IgD-negative memory B cell (primary cell): ENCODE measurements around the gene CPSF4. TPM values are rescaled to one million over a fixed set of nuclear protein-coding genes. Genes with fewer than 3 reads are reported as not detected.
A peak's percentile ranks its signal among the peaks of the same experiment; 100 is the strongest.

Experiments used
- H3K27ac Mint-ChIP-seq, 3 donors: one replicate each; pipeline ENCODE4 v1.8.0; 2020 to 2022; ENCODE audit warnings: mild to moderate bottlenecking in 3 of 3, mixed read lengths in 3 of 3, moderate library complexity in 1 of 3
- H3K27me3 Mint-ChIP-seq: one replicate; pipeline ENCODE4 v1.8.0; 2021; ENCODE audit warnings: mixed read lengths
- H3K36me3 Mint-ChIP-seq: one replicate; pipeline ENCODE4 v1.8.0; 2020; ENCODE audit warnings: mild to moderate bottlenecking, mixed read lengths
- H3K4me1 Mint-ChIP-seq, 3 donors: one replicate each; pipeline ENCODE4 v1.8.0; 2020 to 2022; ENCODE audit warnings: mixed read lengths in 3 of 3, mild to moderate bottlenecking in 1 of 3
- H3K4me3 Mint-ChIP-seq, 4 donors: one replicate each; pipeline ENCODE4 v1.8.0; 2020 to 2022; ENCODE audit warnings: mild to moderate bottlenecking in 4 of 4, mixed read lengths in 4 of 4, moderate library complexity in 3 of 4
- H3K9me3 Mint-ChIP-seq, 3 donors: one replicate each; pipeline ENCODE4 v1.8.0; 2020 to 2021; ENCODE audit warnings: mixed read lengths in 3 of 3, mild to moderate bottlenecking in 1 of 3
- polyA plus RNA-seq: library from polyadenylated mRNA; unstranded; fragments of 300-500 nt; fragmentation: Illumina TruSeq; gene quantifications from one replicate; pipeline ENCODE4 v1.2.3, GENCODE V29; 2021

Gene CPSF4
- polyA plus RNA-seq, 1 donor from 2014 or later = 28.7 TPM

DNA sequence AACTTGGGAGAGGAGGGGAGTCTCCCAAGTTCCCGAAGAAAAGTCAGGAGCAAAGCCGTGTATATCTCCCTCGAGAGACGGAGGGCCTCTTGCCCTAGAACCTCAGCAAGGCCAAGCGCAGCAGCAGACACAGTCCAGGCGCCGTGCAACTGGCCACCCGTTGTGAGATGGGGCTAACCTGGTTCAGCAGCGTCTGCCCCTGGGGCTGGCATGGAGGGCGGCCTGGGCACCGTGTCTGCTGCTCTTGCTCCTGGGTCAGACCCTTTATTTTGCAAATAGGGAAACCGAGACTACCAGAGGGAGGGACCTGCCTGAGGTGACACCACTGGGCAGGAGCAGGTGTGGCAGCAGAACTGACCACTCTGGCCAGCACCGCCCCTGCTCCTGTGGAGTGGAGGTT lies 13.8 kb downstream of the CPSF4 start:
- H3K36me3 Mint-ChIP-seq = no peaks in the 10 kb centered on the region
- H3K27me3 Mint-ChIP-seq = no peaks in the 10 kb centered on the region

DNA sequence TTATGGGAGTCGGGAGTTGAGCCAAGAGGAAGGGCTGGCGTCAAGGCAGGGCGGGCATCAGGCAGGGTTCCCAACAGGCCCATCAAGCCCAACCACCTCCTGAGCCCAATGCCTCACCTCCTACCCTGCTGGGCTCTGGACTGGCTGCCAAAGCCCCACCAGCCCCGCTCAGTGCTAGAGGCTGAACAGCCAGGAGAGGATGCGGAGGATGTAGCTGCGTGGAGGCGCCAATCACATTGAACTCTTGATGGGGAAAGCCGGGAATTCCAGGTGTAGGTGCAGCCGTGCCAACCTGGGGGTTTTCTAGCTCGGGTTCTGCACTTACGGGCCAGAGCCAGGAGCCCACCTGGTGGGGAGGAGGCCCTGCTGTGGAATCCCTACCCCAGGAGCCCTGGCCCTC lies 14.4 kb downstream of the CPSF4 start:
- Mint-ChIP-seq H3K4me3 (no peak overlapping the region), H3K9me3 (no peaks in the 10 kb centered on the region), H3K4me1 (no peaks in the 10 kb centered on the region), H3K27me3 (no peaks in the 10 kb centered on the region), H3K36me3 (no peaks in the 10 kb centered on the region), H3K27ac (no peak overlapping the region)

More for the DNA sequence above, 13.8 kb downstream of the CPSF4 start:
- Mint-ChIP-seq H3K27ac (no peak overlapping the region), H3K4me1 (no peaks in the 10 kb centered on the region), H3K4me3 (no peak overlapping the region), H3K9me3 (no peaks in the 10 kb centered on the region)

DNA sequence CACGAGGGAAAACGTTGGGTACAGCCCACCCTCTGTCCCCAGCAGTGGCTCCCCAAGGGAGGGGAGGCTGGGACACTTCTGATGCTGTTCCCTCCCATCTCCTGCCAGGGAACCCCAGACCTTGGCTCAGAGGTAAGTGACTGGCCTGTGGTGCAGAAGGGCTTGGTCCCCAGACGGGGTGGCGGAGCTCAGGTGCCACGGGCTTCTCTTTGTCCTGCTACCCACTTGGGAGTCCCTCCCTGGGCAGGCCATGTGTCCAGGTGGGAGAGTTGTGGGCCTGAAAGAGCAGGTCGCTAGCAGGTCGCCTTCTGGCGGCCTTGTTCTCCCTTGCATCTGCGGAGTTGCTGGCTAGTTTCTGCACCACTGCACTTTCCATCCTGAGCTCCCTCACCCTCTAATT lies 17.1 kb downstream of the CPSF4 start:
- Mint-ChIP-seq H3K4me3 (no peak overlapping the region), H3K4me1 (peaks cover 0 to 12% (median 6%) of the 10 kb centered on the region in 3 donors), H3K9me3 (no peaks in the 10 kb centered on the region), H3K27me3 (no peaks in the 10 kb centered on the region), H3K36me3 (no peaks in the 10 kb centered on the region), H3K27ac (peak overlapping the region in 1 of 3 donors; percentile 53)

DNA sequence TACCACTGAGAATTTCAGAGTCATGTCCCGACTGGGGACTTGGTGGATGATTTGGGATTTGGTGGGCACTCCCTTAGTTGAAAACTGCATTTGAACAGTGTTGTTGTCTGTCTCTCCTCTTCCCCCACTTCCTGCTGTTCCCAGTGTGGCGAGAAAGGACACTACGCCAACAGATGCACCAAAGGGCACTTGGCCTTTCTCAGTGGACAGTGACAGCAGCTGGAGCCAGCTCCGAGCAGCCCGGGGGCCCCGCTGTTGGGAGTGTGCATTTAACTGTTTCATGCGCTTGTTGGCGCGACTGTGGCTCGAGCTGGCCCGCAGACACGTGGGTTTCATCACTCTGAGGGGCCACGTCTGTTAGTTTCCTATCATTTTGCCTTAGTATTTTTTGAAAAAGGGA lies 17.5 kb downstream of the CPSF4 start:
- peaks cover 0 to 12% (median 6%) of the 10 kb centered on the region in 3 donors for H3K4me1 Mint-ChIP-seq
- H3K27ac Mint-ChIP-seq = no peak overlapping the region
- no peaks in the 10 kb centered on the region for H3K27me3 Mint-ChIP-seq
- H3K9me3 Mint-ChIP-seq = no peaks in the 10 kb centered on the region
- H3K4me3 Mint-ChIP-seq = no peak overlapping the region
- H3K36me3 Mint-ChIP-seq = no peaks in the 10 kb centered on the region

DNA sequence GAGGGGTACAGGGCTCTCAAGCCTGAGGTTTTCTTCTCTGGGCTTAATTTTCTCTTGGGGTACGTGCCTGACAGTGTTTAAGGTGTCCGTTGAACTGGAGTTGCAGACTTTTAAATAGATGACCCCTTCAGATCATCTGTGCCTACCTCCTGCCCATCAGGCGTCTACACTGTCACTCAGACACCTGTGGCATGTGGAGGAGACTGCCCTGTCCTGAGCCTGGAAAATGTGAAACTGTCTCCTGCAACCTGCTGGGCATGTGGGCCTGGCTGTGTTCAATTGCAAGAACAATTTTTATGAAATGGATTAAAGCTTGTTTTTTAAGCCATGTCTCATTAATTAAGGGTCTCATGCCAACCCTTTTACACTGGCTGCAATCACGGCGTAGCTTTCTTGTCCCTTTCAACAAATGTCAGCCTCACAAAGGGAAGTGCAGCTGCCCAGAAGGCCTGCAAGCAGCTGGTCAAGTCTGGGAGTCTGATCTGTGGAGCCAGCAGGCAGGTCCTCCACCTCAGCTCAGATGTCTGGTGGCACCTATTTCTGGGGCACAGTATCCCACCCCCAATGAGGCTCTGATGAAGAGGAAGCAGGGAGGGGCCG lies 18.4 kb downstream of the CPSF4 start:
- H3K27me3 Mint-ChIP-seq = no peaks in the 10 kb centered on the region
- H3K36me3 Mint-ChIP-seq = no peaks in the 10 kb centered on the region
- peaks cover 0 to 12% (median 6%) of the 10 kb centered on the region in 3 donors for H3K4me1 Mint-ChIP-seq
- H3K9me3 Mint-ChIP-seq = no peaks in the 10 kb centered on the region
- no peak overlapping the region for H3K4me3 Mint-ChIP-seq
- H3K27ac Mint-ChIP-seq = no peak overlapping the region

DNA sequence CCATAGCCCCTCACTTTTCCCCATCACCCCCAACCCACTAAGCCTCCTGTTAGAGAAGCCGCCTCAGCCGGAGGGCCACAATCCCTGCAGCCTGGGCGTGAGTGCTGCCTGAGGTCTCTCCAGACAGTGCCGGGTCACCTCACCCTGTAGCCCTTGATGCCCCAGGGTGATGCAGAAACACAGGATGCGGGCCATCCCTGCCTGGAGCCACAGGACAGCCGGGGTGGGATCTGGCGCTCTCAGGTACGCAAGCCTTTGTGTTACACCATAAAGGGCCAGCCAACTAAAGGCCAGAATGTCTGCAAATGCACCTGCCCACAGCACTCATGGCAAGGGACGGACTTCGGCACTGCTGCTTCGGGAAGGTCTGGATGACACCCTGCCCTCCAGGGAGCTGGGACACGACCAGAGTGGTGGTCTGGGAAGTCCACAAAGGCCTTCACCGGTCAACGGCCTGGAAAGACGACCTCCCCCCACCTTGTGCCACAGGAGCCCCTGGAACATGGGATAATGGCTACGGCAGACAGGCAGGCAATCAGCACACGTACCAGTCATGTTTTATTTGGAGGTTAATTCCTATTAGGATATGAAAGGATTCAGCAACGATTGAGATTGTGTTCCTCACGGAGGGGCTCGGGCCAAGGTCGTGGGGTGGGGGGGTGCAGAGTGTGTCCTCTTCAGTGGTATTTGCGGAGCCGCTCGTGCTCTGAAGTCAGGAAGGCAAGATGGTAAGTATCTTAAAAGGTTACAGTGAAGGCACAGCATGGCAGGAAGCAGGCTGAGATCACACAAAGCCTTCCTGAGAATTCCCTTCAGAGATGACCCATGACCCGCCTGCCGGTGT lies 19.1 kb downstream of the CPSF4 start:
- H3K27ac Mint-ChIP-seq = no peak overlapping the region
- no peaks in the 10 kb centered on the region for H3K27me3 Mint-ChIP-seq
- H3K9me3 Mint-ChIP-seq = no peaks in the 10 kb centered on the region
- H3K4me3 Mint-ChIP-seq = no peak overlapping the region
- peaks cover 0 to 12% (median 9%) of the 10 kb centered on the region in 3 donors for H3K4me1 Mint-ChIP-seq
- peaks cover 3% of the 10 kb centered on the region for H3K36me3 Mint-ChIP-seq

DNA sequence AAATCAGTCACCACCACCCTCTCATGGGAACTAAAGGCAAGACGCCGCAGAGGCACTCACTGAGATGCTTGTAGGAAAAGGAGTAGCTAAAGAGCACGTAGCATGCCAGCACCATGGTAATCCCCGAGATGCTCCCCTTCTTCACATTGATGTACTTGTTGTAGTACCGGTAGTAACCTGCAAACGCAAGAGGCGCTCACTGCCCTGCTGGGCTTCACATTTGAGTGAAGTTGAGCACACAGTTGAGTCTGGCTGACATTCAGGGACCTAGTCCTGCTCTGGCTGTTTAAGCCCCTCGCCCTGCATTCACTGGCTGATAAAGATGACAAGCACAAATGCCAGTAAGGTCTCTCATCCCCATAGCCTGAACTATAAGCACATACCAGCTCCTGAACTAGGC lies 20.3 kb downstream of the CPSF4 start:
- Mint-ChIP-seq H3K4me1 (peaks cover 2 to 16% (median 11%) of the 10 kb centered on the region in 3 donors), H3K4me3 (peak overlapping the region in 1 of 4 donors; percentile 27), H3K36me3 (peaks cover 5% of the 10 kb centered on the region), H3K9me3 (no peaks in the 10 kb centered on the region), H3K27me3 (no peaks in the 10 kb centered on the region), H3K27ac (peak overlapping the region in 2 of 3 donors; percentile 16 to 45)

DNA sequence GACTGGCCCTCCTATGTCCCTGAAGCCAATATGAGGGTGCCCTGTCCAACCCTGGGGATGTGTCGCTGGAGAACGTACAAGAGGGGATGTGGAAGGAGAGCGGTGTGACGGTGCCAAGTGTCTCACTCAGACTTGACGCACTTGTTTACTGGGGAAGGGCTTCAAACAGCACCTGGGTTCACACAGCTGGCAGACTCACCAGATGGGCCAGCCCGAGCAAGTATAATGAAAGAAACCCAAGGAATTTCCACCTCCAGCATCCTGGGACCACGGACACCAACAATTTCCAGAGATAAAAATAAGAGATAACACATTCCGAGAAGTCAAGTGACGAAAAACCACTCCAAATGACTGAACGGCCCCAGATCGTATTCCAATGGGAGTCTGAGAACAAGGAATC lies 21.9 kb downstream of the CPSF4 start:
- H3K4me1 Mint-ChIP-seq = peaks cover 10 to 22% (median 15%) of the 10 kb centered on the region in 3 donors
- no peaks in the 10 kb centered on the region for H3K27me3 Mint-ChIP-seq
- H3K36me3 Mint-ChIP-seq = peaks cover 7% of the 10 kb centered on the region
- H3K4me3 Mint-ChIP-seq = peak overlapping the region in 1 of 4 donors; percentile 66
- H3K27ac Mint-ChIP-seq = no peak overlapping the region
- H3K9me3 Mint-ChIP-seq = no peaks in the 10 kb centered on the region

DNA sequence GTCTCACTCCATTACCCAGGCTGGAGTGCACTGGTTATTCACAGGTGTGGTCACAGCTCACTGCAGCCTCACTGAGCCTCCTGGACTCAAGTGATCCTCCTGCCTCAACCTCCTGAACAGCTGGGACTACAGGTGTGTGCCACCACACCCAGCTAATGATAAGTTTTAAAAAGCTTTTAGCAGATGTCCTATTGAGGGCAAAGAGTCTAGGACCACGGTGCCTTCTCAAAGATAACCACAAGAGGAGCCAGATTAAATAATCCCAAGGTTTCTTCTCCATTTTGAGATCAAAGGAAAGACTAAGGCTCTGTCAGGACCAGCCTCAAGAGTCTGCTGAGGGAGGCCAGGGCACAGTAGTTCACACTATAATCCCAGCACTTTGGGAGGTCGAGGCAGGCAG lies 22.5 kb downstream of the CPSF4 start:
- peaks cover 7% of the 10 kb centered on the region for H3K36me3 Mint-ChIP-seq
- no peaks in the 10 kb centered on the region for H3K27me3 Mint-ChIP-seq
- no peak overlapping the region for H3K27ac Mint-ChIP-seq
- no peaks in the 10 kb centered on the region for H3K9me3 Mint-ChIP-seq
- peak overlapping the region in 1 of 4 donors; percentile 53 for H3K4me3 Mint-ChIP-seq
- H3K4me1 Mint-ChIP-seq = peaks cover 14 to 25% (median 19%) of the 10 kb centered on the region in 3 donors

DNA sequence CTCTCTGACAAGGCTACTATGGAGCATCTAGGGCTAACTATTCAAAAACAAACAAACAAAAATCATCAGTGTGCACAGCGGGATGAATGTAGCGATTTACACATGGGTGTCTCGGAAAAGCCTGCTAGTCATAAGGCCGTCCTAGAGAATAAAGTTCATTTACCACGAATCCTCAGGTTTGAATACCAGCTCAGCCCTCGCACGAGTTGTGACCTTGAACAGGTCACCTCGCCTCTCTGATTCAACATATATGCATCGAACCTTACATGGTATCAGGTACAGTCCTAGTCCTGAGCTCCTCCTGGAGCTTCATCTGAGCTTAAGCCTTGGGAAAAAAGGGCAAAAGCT lies 26.7 kb downstream of the CPSF4 start:
- Mint-ChIP-seq H3K27me3 (no peaks in the 10 kb centered on the region), H3K4me3 (peak overlapping the region; percentile 89 to 98 (median 94)), H3K36me3 (peaks cover 8% of the 10 kb centered on the region), H3K9me3 (no peaks in the 10 kb centered on the region), H3K4me1 (peaks cover 15 to 17% (median 15%) of the 10 kb centered on the region in 3 donors), H3K27ac (peak overlapping the region; percentile 75 to 96 (median 87))

DNA sequence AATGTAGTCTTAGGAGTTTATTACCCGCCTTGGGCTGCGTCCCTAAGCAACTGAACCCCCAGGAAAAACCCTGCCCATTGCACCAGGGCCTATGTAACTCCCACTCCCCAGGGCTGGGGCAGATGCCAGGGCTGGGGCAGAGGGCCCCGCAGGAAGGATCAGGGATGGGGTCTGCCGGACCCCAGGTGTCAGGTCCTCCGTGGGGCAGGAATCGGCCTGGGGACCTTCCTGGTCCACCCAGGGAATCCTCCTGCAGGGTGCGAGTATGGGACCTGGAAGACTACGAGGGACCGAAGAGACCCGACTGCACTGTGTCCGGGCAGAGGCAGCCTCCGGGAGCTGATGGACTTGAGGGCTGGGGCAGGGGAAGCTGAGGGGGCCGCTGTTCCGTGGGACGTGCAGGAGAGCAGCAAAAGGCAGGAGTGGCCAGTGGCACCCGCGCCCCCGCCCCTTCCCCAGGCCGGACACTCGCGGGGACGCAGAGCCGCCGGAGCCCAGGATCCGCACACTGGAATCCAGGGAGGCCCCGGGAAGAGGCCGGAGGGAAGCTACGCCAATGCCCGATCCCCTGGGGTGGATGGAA lies 29.7 kb downstream of the CPSF4 start:
- H3K27me3 Mint-ChIP-seq = peaks cover 3% of the 10 kb centered on the region
- peaks cover 0 to 1% (median 0%) of the 10 kb centered on the region in 3 donors for H3K9me3 Mint-ChIP-seq
- H3K4me3 Mint-ChIP-seq = peak overlapping the region in 1 of 4 donors; percentile 61
- peaks cover 22 to 25% (median 22%) of the 10 kb centered on the region in 3 donors for H3K4me1 Mint-ChIP-seq
- H3K27ac Mint-ChIP-seq = no peak overlapping the region
- H3K36me3 Mint-ChIP-seq = peaks cover 5% of the 10 kb centered on the region

DNA sequence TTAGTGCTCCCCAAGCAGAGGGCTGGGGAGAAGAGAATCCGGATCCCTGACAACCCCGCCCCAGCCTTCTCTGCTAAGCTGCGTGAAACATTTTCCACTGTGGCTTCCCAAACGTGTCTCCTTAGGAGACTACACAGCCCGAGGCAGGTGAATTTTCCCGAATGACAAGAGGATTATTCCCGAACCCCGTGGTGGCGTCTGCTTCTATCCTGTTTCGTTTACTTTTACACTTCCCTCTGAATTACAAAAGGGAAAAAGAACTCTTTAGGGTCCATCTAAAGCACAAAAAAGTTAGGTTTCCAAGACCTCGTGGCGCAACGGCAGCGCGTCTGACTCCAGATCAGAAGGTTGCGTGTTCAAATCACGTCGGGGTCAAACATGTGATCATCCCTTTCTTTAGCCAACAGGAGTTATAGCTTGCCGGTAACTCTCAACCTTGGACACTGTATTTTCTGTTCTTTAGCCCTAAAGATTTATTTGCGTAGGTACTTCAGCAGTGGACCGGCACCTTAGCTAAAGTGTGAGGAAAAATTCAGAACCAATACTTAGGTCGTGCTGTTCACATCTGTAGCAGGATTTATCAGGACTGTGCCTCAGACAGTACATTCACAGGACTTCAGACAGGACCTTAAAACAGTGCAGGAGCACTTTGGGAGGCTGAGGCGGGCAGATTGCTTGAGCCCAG lies 30.8 kb downstream of the CPSF4 start:
- H3K36me3 Mint-ChIP-seq = peaks cover 3% of the 10 kb centered on the region
- peak overlapping the region in 2 of 3 donors; percentile 26 to 94 for H3K27ac Mint-ChIP-seq
- H3K4me3 Mint-ChIP-seq = peak overlapping the region in 2 of 4 donors; percentile 60 to 99
- H3K27me3 Mint-ChIP-seq = peaks cover 3% of the 10 kb centered on the region
- peaks cover 0 to 1% (median 0%) of the 10 kb centered on the region in 3 donors for H3K9me3 Mint-ChIP-seq
- peaks cover 20 to 22% (median 20%) of the 10 kb centered on the region in 3 donors for H3K4me1 Mint-ChIP-seq

DNA sequence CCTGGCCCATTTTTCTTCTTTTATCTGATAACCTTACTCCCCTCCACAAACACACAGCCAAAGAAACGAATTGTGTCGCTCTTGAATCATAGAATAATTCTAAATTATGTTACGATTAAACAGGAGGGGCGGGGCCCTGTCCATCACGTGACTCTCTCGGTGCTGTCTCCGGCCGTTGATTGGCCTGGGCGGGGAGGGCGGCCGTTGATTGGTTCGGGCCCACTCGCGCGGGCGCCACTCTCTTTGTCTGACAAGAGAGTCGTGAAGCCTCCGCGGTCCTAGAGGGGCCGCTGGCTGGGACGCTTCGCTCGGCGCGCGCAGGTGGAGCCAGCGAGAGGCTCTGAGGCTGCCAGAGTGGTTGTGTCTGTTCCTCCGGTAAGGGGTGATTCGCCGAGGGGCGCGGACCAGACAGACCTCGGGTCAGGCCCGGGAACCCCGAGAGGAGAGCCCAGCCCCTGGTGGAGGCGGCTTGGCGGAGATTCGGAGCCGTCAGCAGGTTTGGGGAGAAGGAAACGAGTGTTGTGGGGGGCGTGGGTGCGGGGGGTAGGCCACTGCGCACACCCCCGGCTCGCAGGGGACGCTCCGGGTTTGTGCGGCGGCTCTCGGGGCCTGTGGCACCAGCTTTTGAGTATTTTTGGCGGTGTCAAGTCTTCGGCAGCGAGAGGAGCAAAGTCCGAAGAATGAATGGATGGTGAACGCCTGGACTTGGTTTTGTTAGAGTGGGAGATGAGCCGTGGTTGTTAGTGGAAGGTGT lies 34.0 kb downstream of the CPSF4 start, which contains the start of gene ZNF789:
Gene ZNF789, plus strand, starts transcription at position 330 of the 754 bp plus-strand sequence. CDS start 3,567 bp downstream, outside the sequence.
- Mint-ChIP-seq H3K27ac (peak within 1 kb of the TSS; percentile 95 to 98 (median 97)), H3K4me1 (peaks cover 11 to 19% (median 17%) of the 10 kb centered on the region in 3 donors), H3K9me3 (peaks cover 0 to 1% (median 0%) of the 10 kb centered on the region in 3 donors), H3K27me3 (peaks cover 3% of the 10 kb centered on the region), H3K36me3 (no peaks in the 10 kb centered on the region), H3K4me3 (peak within 1 kb of the TSS; percentile 93 to 100 (median 100))

DNA sequence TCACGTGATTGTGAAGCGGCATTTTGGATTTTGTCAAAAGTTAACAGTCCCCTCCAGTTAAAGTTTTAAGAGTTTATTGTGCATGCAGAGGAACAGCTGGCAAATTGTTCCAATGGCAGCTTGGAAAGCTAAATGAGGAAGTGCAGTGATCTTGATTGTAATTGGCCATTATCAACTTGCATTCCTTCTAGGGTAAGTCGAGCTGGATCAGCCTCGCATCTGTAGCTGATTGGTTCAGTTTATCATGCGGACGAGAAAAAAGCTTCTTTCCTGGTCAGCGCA lies 34.5 kb downstream of the CPSF4 start:
- Mint-ChIP-seq H3K27ac (peak overlapping the region; percentile 95 to 98 (median 97)), H3K4me3 (peak overlapping the region; percentile 93 to 100 (median 100)), H3K27me3 (peaks cover 3% of the 10 kb centered on the region), H3K9me3 (peaks cover 0 to 1% (median 0%) of the 10 kb centered on the region in 3 donors), H3K36me3 (no peaks in the 10 kb centered on the region), H3K4me1 (peaks cover 15 to 23% (median 20%) of the 10 kb centered on the region in 3 donors)
